H1 (cell line): Measurements from ENCODE around the gene ANKFN1. TPM values are rescaled to one million over a fixed set of nuclear protein-coding genes. Genes with fewer than 3 reads are reported as not detected.

Experiments used
- BACH1 ChIP-seq: IDR thresholded peaks from 2 replicates; pipeline ENCODE4 v1.6.1; 2012; ENCODE audit warnings: low read length, improper control_type of control experiment
- CEBPB ChIP-seq: IDR thresholded peaks from 2 replicates; pipeline ENCODE4 v1.6.1; 2012; ENCODE audit warnings: low read depth, low read length
- SIX5 ChIP-seq: IDR thresholded peaks from 2 replicates; pipeline ENCODE4 v1.6.1; 2011; ENCODE audit warnings: mild to moderate bottlenecking, low read depth, low read length
- ZNF274 ChIP-seq: IDR thresholded peaks from 2 replicates; pipeline ENCODE4 v1.7.0; 2012; ENCODE audit warnings: low read length, borderline replicate concordance; ENCODE audit errors: extremely low read depth
- polyA plus RNA-seq, 7 experiments: library from polyadenylated mRNA; depleted of rRNA in 3 of 7; stranded (reverse) in 5 of 7; unstranded in 2 of 7; fragments of >200 nt in 5 of 7; fragments of 200-250 nt in 2 of 7; gene quantifications; 1 replicate in 5 of 7; 2 replicates in 1 of 7; 4 replicates in 1 of 7; pipeline versions ENCODE4 v1.2.1 to v1.2.3, GENCODE V29; 2011 to 2013; ENCODE audit warnings: missing spikeins in 2 of 7, mixed read lengths in 2 of 7
- total RNA-seq: library from RNA; stranded (reverse); fragmentation: NEBNext Ultra II Directional; extraction: Animal tissue kit (Norgen Biotek cat#: 25700); gene quantifications from 2 replicates; pipeline ENCODE4 v1.2.1, GENCODE V29; 2021
- TF ChIP-seq, protein P1 (sequence below), 3 experiments: IDR thresholded peaks; 1 replicate in 2 of 3; 2 replicates in 1 of 3; pipeline versions ENCODE4 v1.5.1 to v1.6.1; 2011; ENCODE audit warnings: low read length in 3 of 3, mild to moderate bottlenecking in 3 of 3, inconsistent platforms in 2 of 3, low read depth in 1 of 3, moderate library complexity in 1 of 3; ENCODE audit not compliant: insufficient read depth in 1 of 3; ENCODE audit errors: control extremely low read depth in 1 of 3

Gene ANKFN1
- total and polyA plus RNA-seq, 2 of the 8 experiments (the other 6 are each of a cell fraction or from before 2014, with no cell fraction given) = not detected

DNA sequence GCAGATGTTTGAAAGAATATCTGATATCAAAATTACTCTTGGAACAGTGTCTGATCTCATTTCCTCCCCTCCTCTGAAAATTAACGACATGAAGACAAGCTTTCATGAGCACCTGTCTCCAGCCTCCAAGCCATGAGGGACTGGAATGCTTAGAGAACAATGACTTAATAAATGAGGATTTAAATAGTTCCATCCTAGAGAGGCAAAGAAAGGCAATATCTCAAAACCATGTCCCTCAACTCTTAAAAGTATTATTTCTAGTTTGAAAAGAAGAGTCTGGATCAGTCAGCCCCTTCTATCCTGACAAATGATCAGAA, 137.5 kb downstream of the ANKFN1 start (continued):
- TF ChIP-seq, protein P1, sequence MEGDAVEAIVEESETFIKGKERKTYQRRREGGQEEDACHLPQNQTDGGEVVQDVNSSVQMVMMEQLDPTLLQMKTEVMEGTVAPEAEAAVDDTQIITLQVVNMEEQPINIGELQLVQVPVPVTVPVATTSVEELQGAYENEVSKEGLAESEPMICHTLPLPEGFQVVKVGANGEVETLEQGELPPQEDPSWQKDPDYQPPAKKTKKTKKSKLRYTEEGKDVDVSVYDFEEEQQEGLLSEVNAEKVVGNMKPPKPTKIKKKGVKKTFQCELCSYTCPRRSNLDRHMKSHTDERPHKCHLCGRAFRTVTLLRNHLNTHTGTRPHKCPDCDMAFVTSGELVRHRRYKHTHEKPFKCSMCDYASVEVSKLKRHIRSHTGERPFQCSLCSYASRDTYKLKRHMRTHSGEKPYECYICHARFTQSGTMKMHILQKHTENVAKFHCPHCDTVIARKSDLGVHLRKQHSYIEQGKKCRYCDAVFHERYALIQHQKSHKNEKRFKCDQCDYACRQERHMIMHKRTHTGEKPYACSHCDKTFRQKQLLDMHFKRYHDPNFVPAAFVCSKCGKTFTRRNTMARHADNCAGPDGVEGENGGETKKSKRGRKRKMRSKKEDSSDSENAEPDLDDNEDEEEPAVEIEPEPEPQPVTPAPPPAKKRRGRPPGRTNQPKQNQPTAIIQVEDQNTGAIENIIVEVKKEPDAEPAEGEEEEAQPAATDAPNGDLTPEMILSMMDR (IDR thresholded peaks at IDR 0.05; ENCODE audit: control extremely low read depth in 1 of 3, insufficient read depth in 1 of 3, low read depth in 1 of 3, low read length in 3 of 3) = no peak
- no peak for TF ChIP-seq SIX5
- no peak for TF ChIP-seq CEBPB
- TF ChIP-seq ZNF274 = no peak
- TF ChIP-seq BACH1 = no peak
